Liver (tissue), 9 donors: ENCODE results near the gene ZBTB49. TPM values are rescaled to one million over a fixed set of nuclear protein-coding genes. Genes with fewer than 3 reads are reported as not detected.
"Not testable (repeated sequence)": the region's sequence is repeated elsewhere in the genome, so short reads cannot be mapped to it uniquely, and the experiment has no call there.

Experiments
- DNase-seq: peaks from one replicate; pipeline ENCODE4 v3.0.0-alpha.2; 2017; ENCODE audit warnings: low spot score
- H3K27ac ChIP-seq, 2 donors: one replicate each; pipeline ENCODE4 v1.7.0; 2013; ENCODE audit warnings: inconsistent platforms in 2 of 2, low read length in 2 of 2, control low read depth in 1 of 2, low read depth in 1 of 2, mild to moderate bottlenecking in 1 of 2
- H3K27me3 ChIP-seq, 4 donors: one replicate each; pipeline versions ENCODE4 v1.6.1 to v1.7.0; 2013; ENCODE audit warnings: low read length in 3 of 4, inconsistent platforms in 1 of 4, mild to moderate bottlenecking in 1 of 4, moderate library complexity in 1 of 4; ENCODE audit not compliant: control insufficient read depth in 4 of 4, insufficient read depth in 4 of 4
- H3K36me3 ChIP-seq, 4 donors: one replicate each; pipeline versions ENCODE4 v1.6.1 to v1.7.0; 2013; ENCODE audit warnings: low read length in 3 of 4, mild to moderate bottlenecking in 3 of 4, low read depth in 1 of 4, moderate library complexity in 1 of 4; ENCODE audit not compliant: control insufficient read depth in 4 of 4, insufficient read depth in 3 of 4
- H3K4me1 ChIP-seq, 4 donors: one replicate each; pipeline versions ENCODE4 v1.6.1 to v1.7.0; 2013; ENCODE audit warnings: low read length in 3 of 4, mild to moderate bottlenecking in 3 of 4, moderate library complexity in 1 of 4; ENCODE audit not compliant: control insufficient read depth in 4 of 4, insufficient read depth in 4 of 4
- H3K4me3 ChIP-seq, 3 donors: one replicate each; pipeline versions ENCODE4 v1.6.1 to v1.7.0; 2013; ENCODE audit warnings: low read length in 3 of 3, control low read depth in 1 of 3, low read depth in 1 of 3, mild to moderate bottlenecking in 1 of 3
- H3K9ac ChIP-seq, 2 donors: one replicate each; pipeline ENCODE4 v1.7.0; 2013; ENCODE audit warnings: low read length in 2 of 2, mild to moderate bottlenecking in 2 of 2, moderate library complexity in 2 of 2, control low read depth in 1 of 2, low read depth in 1 of 2
- H3K9me3 ChIP-seq, 4 donors: one replicate each; pipeline versions ENCODE4 v1.6.1 to v1.7.0; 2013; ENCODE audit warnings: low read length in 3 of 4; ENCODE audit not compliant: control insufficient read depth in 4 of 4
- EGR1 ChIP-seq, 2 donors: IDR thresholded peaks; 2 replicates each; pipeline ENCODE4 v1.6.1; 2016 to 2018; ENCODE audit warnings: antibody characterized with exemption in 2 of 2, low read depth in 2 of 2
- FOXA1 ChIP-seq: IDR thresholded peaks from 2 replicates; pipeline ENCODE4 v1.6.1; 2016; ENCODE audit warnings: antibody characterized with exemption
- FOXA2 ChIP-seq: IDR thresholded peaks from 2 replicates; pipeline ENCODE4 v1.6.1; 2016; ENCODE audit warnings: antibody characterized with exemption
- HNF4A ChIP-seq, 2 donors: conservative IDR thresholded peaks; 2 replicates each; pipeline ENCODE4 v1.6.1; 2016; ENCODE audit warnings: antibody characterized with exemption in 2 of 2, mild to moderate bottlenecking in 2 of 2
- HNF4G ChIP-seq: IDR thresholded peaks from 2 replicates; pipeline ENCODE4 v1.6.1; 2016; ENCODE audit warnings: antibody characterized with exemption
- JUND ChIP-seq, 2 donors: IDR thresholded peaks; 2 replicates each; pipeline ENCODE4 v1.6.1; 2016; ENCODE audit warnings: antibody characterized with exemption in 2 of 2
- RAD21 ChIP-seq, 2 donors: IDR thresholded peaks; 2 replicates each; pipeline ENCODE4 v1.6.1; 2016; ENCODE audit warnings: antibody characterized with exemption in 2 of 2, mild to moderate bottlenecking in 2 of 2
- RXRA ChIP-seq, 2 donors: IDR thresholded peaks; 2 replicates each; pipeline ENCODE4 v1.6.1; 2017 to 2018; ENCODE audit warnings: antibody characterized with exemption in 2 of 2, mild to moderate bottlenecking in 1 of 2
- SP1 ChIP-seq: IDR thresholded peaks from 2 replicates; pipeline ENCODE4 v1.6.1; 2018; ENCODE audit warnings: antibody characterized with exemption, mild to moderate bottlenecking
- TAF1 ChIP-seq: conservative IDR thresholded peaks from 2 replicates; pipeline ENCODE4 v1.6.1; 2016; ENCODE audit warnings: antibody characterized with exemption, mild to moderate bottlenecking
- WGBS: extraction: QIAGEN DNeasy Blood & Tissue Kit; methylation state at CpG from one replicate; pipeline ENCODE4 v1.1.7; 2013; 5-methylcytosine and 5-hydroxymethylcytosine counted together
- polyA plus RNA-seq, 2 donors: library from polyadenylated mRNA; stranded (reverse) in 1 of 2; unstranded in 1 of 2; fragments of 200-250 nt in 1 of 2; fragments of >200 nt in 1 of 2; fragmentation: Nextera tagmentation in 1 of 2; extraction: Ambion mirVana in 1 of 2; gene quantifications; one replicate each; pipeline versions ENCODE4 v1.2.1 to v1.2.3, GENCODE V29; 2013 to 2015
- total RNA-seq, 2 donors: library from RNA; depleted of rRNA; stranded (reverse); fragments of >200 nt; gene quantifications; one replicate each; pipeline ENCODE4 v1.2.3, GENCODE V29; 2014
- TF ChIP-seq, protein P1 (sequence below): IDR thresholded peaks from 2 replicates; pipeline ENCODE4 v1.6.1; 2016; ENCODE audit warnings: antibody characterized with exemption
- TF ChIP-seq, protein P2 (sequence below): IDR thresholded peaks from 2 replicates; pipeline ENCODE4 v1.6.1; 2016; ENCODE audit warnings: antibody characterized with exemption
- TF ChIP-seq, protein P3 (sequence below): IDR thresholded peaks from 2 replicates; pipeline ENCODE4 v1.6.1; 2016; ENCODE audit warnings: antibody characterized with exemption
- TF ChIP-seq, protein P4 (sequence below): IDR thresholded peaks from 2 replicates; pipeline ENCODE4 v1.6.1; 2016; ENCODE audit warnings: antibody characterized with exemption, mild to moderate bottlenecking
- donor health status: healthy.
- donor health status: healthy.
- donor health status: healthy.
- donor health status: healthy.
- donor health status: healthy.

ZBTB49 gene
- total and polyA plus RNA-seq, 4 donors, result 1.3 to 3.8 (median 2.0) TPM

DNA sequence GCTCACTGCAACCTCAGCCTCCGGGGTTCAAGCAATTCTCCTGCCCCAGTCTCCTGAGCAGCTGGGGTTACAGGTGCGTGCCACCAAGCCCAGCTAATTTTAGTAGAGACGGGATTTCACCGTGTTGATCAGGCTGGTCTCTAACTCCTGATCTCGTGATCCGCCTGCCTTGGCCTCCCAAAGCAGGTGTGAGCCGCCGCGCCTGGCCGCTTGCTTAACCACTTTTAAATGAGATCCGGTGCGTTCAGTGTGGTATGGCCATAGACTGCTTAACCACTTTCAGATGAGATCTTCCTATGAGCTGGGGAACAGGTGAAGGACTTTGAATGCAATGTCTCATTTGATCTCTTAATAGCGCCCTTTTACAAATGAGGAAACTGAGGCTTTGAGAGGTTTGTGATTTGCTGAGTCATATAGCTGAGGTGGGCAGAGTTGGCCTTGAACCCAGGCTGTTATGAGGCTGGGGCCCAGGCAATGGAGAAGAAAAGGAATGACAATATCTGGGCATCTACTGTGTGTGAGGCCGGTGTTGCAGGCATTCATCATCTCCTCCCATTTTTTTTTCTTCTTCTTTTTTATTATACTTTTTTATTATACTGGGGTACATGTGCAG, 55.0 kb downstream of the ZBTB49 start:
- DNase-seq, result no peak
- H3K4me3 ChIP-seq, result no peak overlapping the region

DNA sequence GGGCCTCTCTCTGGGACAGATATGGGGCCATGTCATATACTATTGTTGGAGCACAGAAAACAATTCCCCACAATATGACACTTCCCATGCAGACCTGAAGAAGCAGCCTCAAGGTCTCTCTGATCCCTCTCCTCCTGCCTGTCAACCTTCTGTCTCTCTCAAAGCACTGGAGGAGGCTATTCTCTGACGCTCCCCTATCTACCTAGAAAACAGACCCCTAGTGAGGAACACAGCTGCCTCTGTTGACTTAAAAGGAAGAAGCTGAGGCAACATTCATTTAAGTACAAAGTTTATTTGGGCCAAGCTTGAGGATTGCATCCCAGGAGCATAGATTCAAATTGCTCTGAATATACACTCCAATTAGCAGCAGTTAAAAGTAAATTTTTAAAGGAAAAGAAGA, 57.5 kb downstream of the ZBTB49 start:
- 58% methylated on average over 1 of the region's 1 CpG for WGBS
- no peak overlapping the region for H3K27ac ChIP-seq
- no peaks in the 10 kb centered on the region for H3K4me1 ChIP-seq
- no peaks in the 10 kb centered on the region for H3K36me3 ChIP-seq
- no peaks in the 10 kb centered on the region for H3K27me3 ChIP-seq
- no peak overlapping the region for H3K4me3 ChIP-seq
- no peak for TF ChIP-seq HNF4A (conservative IDR thresholded peaks at IDR 0.05)
- TF ChIP-seq, protein P1, sequence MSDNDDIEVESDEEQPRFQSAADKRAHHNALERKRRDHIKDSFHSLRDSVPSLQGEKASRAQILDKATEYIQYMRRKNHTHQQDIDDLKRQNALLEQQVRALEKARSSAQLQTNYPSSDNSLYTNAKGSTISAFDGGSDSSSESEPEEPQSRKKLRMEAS, result no peak
- no peak for DNase-seq
- no peak overlapping the region for H3K9ac ChIP-seq
- H3K9me3 ChIP-seq, result no peaks in the 10 kb centered on the region

More for the DNA sequence above, 55.0 kb downstream of the ZBTB49 start:
- Histone ChIP-seq H3K27ac (no peak overlapping the region), H3K4me1 (no peaks in the 10 kb centered on the region), H3K27me3 (no peaks in the 10 kb centered on the region), H3K36me3 (no peaks in the 10 kb centered on the region), H3K9me3 (no peaks in the 10 kb centered on the region), H3K9ac (no peak overlapping the region)
- TF ChIP-seq TAF1, result no peak
- TF ChIP-seq HNF4A (conservative IDR thresholded peaks at IDR 0.05), result no peak
- no peak for TF ChIP-seq FOXA1
- no peak for TF ChIP-seq EGR1 (IDR thresholded peaks at IDR 0.05; ENCODE audit: low read depth in 2 of 2)
- TF ChIP-seq, protein P2, sequence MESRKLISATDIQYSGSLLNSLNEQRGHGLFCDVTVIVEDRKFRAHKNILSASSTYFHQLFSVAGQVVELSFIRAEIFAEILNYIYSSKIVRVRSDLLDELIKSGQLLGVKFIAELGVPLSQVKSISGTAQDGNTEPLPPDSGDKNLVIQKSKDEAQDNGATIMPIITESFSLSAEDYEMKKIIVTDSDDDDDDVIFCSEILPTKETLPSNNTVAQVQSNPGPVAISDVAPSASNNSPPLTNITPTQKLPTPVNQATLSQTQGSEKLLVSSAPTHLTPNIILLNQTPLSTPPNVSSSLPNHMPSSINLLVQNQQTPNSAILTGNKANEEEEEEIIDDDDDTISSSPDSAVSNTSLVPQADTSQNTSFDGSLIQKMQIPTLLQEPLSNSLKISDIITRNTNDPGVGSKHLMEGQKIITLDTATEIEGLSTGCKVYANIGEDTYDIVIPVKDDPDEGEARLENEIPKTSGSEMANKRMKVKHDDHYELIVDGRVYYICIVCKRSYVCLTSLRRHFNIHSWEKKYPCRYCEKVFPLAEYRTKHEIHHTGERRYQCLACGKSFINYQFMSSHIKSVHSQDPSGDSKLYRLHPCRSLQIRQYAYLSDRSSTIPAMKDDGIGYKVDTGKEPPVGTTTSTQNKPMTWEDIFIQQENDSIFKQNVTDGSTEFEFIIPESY, result no peak
- no peak for TF ChIP-seq SP1
- TF ChIP-seq FOXA2, result no peak
- no peak for TF ChIP-seq RXRA (IDR thresholded peaks at IDR 0.05)
- TF ChIP-seq, protein P3, sequence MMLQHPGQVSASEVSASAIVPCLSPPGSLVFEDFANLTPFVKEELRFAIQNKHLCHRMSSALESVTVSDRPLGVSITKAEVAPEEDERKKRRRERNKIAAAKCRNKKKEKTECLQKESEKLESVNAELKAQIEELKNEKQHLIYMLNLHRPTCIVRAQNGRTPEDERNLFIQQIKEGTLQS, result no peak
- TF ChIP-seq JUND (IDR thresholded peaks at IDR 0.05), result no peak
- no peak for TF ChIP-seq HNF4G
- TF ChIP-seq, protein P4, sequence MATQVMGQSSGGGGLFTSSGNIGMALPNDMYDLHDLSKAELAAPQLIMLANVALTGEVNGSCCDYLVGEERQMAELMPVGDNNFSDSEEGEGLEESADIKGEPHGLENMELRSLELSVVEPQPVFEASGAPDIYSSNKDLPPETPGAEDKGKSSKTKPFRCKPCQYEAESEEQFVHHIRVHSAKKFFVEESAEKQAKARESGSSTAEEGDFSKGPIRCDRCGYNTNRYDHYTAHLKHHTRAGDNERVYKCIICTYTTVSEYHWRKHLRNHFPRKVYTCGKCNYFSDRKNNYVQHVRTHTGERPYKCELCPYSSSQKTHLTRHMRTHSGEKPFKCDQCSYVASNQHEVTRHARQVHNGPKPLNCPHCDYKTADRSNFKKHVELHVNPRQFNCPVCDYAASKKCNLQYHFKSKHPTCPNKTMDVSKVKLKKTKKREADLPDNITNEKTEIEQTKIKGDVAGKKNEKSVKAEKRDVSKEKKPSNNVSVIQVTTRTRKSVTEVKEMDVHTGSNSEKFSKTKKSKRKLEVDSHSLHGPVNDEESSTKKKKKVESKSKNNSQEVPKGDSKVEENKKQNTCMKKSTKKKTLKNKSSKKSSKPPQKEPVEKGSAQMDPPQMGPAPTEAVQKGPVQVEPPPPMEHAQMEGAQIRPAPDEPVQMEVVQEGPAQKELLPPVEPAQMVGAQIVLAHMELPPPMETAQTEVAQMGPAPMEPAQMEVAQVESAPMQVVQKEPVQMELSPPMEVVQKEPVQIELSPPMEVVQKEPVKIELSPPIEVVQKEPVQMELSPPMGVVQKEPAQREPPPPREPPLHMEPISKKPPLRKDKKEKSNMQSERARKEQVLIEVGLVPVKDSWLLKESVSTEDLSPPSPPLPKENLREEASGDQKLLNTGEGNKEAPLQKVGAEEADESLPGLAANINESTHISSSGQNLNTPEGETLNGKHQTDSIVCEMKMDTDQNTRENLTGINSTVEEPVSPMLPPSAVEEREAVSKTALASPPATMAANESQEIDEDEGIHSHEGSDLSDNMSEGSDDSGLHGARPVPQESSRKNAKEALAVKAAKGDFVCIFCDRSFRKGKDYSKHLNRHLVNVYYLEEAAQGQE, result no peak
- TF ChIP-seq RAD21 (IDR thresholded peaks at IDR 0.05), result no peak
- 87% methylated on average over 14 of the region's 14 CpGs for WGBS

DNA sequence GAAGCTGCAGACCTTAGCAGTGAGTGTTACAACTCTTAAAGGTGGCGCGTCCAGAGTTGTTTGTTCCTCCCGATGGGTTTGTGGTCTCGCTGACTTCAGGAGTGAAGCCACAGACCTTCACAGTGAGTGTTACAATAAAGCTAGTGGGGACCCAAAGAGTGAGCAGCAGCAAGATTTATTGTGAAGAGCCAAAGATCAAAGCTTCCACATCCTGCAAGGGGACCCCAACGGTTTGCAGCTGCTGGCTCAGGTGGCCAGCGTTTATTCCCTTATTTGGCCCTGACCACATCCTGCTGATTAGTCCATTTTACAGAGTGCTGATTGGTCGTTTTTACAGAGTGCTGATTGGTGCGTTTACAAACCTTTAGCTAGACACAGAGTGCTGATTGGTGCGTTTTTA, 58.5 kb downstream of the ZBTB49 start:
- H3K9ac ChIP-seq, H3K4me1 ChIP-seq, H3K4me3 ChIP-seq, H3K27ac ChIP-seq, H3K27me3 ChIP-seq, DNase-seq, H3K36me3 ChIP-seq, H3K9me3 ChIP-seq: not testable (repeated sequence)
- 76% methylated on average over 9 of the region's 9 CpGs for WGBS
